HL-60/S4 treated with retinoic acid at 250 ng/mL for 4 days and 3 days (cell line): Measurements from ENCODE around the gene ZNHIT2.

Source experiments
- in situ Hi-C: fragments of 300-500 bp; cut with MboI; formaldehyde crosslinking; loops from 2 replicates; pipeline ENCODE4 v1.7.0; 2022; ENCODE audit warnings: low sequenced_read_pairs

The ZNHIT2 gene

GRCh38 chr11:65078786-65079342 lies 38.6 kb downstream of the ZNHIT2 start:
- in situ Hi-C loops = no loop called here

- in situ Hi-C loops = no loop called here
Observed at GRCh38 chr11:65078151-65078550, 39.4 kb downstream of the ZNHIT2 start.

GRCh38 chr11:65077451-65077850 lies 40.0 kb downstream of the ZNHIT2 start:
- in situ Hi-C loops = no loop called here

GRCh38 chr11:65072631-65072966 lies 44.9 kb downstream of the ZNHIT2 start:
- in situ Hi-C loops = no loop called here

- in situ Hi-C loops = no loop called here
Observed at GRCh38 chr11:65071907-65072630, 45.4 kb downstream of the ZNHIT2 start.

- in situ Hi-C loops = no loop called here
Observed at GRCh38 chr11:65069217-65069616, 48.3 kb downstream of the ZNHIT2 start.

- in situ Hi-C loops = no loop called here
Observed at GRCh38 chr11:65067446-65067845, 50.1 kb downstream of the ZNHIT2 start.

- in situ Hi-C loops = no loop called here
Observed at GRCh38 chr11:65066805-65067291, 50.7 kb downstream of the ZNHIT2 start.
